ENCODE results near the gene JOSD2. TPM values are rescaled to one million over a fixed set of nuclear protein-coding genes. Genes with fewer than 3 reads are reported as not detected.

The JOSD2 gene
- total and polyA plus RNA-seq, 9 of the 15 experiments (the other 6 are each of a cell fraction or from before 2014, with no cell fraction given), result 0.06 to 14.4 (median 3.1) TPM

GRCh38 chr19:50537769-50538230 lies 26.8 kb upstream of the JOSD2 start (continued):
- TF ChIP-seq, protein P1, sequence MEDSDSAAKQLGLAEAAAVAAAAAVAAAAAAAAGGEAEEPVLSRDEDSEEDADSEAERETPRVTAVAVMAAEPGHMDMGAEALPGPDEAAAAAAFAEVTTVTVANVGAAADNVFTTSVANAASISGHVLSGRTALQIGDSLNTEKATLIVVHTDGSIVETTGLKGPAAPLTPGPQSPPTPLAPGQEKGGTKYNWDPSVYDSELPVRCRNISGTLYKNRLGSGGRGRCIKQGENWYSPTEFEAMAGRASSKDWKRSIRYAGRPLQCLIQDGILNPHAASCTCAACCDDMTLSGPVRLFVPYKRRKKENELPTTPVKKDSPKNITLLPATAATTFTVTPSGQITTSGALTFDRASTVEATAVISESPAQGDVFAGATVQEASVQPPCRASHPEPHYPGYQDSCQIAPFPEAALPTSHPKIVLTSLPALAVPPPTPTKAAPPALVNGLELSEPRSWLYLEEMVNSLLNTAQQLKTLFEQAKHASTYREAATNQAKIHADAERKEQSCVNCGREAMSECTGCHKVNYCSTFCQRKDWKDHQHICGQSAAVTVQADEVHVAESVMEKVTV (CRISPR knock-in tag; IDR thresholded peaks at IDR 0.05), result peak; percentile 80
- no peak for TF ChIP-seq E4F1 (CRISPR knock-in tag; IDR thresholded peaks at IDR 0.05; ENCODE audit: borderline replicate concordance)
- TF ChIP-seq, protein P2, sequence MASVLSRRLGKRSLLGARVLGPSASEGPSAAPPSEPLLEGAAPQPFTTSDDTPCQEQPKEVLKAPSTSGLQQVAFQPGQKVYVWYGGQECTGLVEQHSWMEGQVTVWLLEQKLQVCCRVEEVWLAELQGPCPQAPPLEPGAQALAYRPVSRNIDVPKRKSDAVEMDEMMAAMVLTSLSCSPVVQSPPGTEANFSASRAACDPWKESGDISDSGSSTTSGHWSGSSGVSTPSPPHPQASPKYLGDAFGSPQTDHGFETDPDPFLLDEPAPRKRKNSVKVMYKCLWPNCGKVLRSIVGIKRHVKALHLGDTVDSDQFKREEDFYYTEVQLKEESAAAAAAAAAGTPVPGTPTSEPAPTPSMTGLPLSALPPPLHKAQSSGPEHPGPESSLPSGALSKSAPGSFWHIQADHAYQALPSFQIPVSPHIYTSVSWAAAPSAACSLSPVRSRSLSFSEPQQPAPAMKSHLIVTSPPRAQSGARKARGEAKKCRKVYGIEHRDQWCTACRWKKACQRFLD (CRISPR knock-in tag; IDR thresholded peaks at IDR 0.05), result 0 out of 2 replicates have a peak, but pooled peaks have one; percentile 66
- peak; percentile 13; the same call in 1 of the 2 replicates for TF ChIP-seq NFIC (IDR thresholded peaks at IDR 0.05)
- peak; percentile 66; the same call in 1 of the 2 replicates for TF ChIP-seq MEF2D (tag; conservative IDR thresholded peaks at IDR 0.05; ENCODE audit: low read depth)
- TF ChIP-seq CBX2 (IDR thresholded peaks at IDR 0.05; ENCODE audit: insufficient read depth, low read length, poor library complexity, severe bottlenecking), result no peak
- TF ChIP-seq, protein P3, sequence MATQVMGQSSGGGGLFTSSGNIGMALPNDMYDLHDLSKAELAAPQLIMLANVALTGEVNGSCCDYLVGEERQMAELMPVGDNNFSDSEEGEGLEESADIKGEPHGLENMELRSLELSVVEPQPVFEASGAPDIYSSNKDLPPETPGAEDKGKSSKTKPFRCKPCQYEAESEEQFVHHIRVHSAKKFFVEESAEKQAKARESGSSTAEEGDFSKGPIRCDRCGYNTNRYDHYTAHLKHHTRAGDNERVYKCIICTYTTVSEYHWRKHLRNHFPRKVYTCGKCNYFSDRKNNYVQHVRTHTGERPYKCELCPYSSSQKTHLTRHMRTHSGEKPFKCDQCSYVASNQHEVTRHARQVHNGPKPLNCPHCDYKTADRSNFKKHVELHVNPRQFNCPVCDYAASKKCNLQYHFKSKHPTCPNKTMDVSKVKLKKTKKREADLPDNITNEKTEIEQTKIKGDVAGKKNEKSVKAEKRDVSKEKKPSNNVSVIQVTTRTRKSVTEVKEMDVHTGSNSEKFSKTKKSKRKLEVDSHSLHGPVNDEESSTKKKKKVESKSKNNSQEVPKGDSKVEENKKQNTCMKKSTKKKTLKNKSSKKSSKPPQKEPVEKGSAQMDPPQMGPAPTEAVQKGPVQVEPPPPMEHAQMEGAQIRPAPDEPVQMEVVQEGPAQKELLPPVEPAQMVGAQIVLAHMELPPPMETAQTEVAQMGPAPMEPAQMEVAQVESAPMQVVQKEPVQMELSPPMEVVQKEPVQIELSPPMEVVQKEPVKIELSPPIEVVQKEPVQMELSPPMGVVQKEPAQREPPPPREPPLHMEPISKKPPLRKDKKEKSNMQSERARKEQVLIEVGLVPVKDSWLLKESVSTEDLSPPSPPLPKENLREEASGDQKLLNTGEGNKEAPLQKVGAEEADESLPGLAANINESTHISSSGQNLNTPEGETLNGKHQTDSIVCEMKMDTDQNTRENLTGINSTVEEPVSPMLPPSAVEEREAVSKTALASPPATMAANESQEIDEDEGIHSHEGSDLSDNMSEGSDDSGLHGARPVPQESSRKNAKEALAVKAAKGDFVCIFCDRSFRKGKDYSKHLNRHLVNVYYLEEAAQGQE (IDR thresholded peaks at IDR 0.05; ENCODE audit: borderline replicate concordance), result peak; percentile 91
- TF ChIP-seq, protein P3 (CRISPR knock-in tag; IDR thresholded peaks at IDR 0.05; ENCODE audit: low read depth), result no peak
- TF ChIP-seq ZFP91 (CRISPR knock-in tag; IDR thresholded peaks at IDR 0.05), result 0 out of 2 replicates have a peak, but pooled peaks have one; percentile 39
- TF ChIP-seq BCL6 (CRISPR knock-in tag; IDR thresholded peaks at IDR 0.05), result 0 out of 2 replicates have a peak, but pooled peaks have one; percentile 27
- TF ChIP-seq ZNF780A (CRISPR knock-in tag; IDR thresholded peaks at IDR 0.05), result no peak
